Neural progenitor cell (in vitro differentiated cells): Measurements from ENCODE around the gene NGFR.

Experiments used
- CTCF ChIP-seq: fragments of 200-600 bp; sonication (generic); IDR thresholded peaks from 2 replicates; pipeline ENCODE4 v1.5.1; 2017; ENCODE audit warnings: antibody characterized with exemption, mild to moderate bottlenecking
- EZH2 ChIP-seq: fragments of 200-600 bp; sonication (generic); IDR thresholded peaks from 2 replicates; pipeline ENCODE4 v1.6.1; 2017; ENCODE audit warnings: antibody characterized with exemption, mild to moderate bottlenecking, moderate library complexity
- EZH2phosphoT487 ChIP-seq: fragments of 200-600 bp; sonication (generic); IDR thresholded peaks from 2 replicates; pipeline ENCODE4 v1.6.1; 2017; ENCODE audit warnings: antibody characterized with exemption

- TF ChIP-seq CTCF = no peak
- TF ChIP-seq EZH2phosphoT487 = no peak
- no peak for TF ChIP-seq EZH2
Measured at GRCh38 chr17:49467175-49467574, 27.9 kb upstream of the NGFR start.
